HG03565 (cell line): Measurements from ENCODE around the gene UGT1A7.
"Not testable (repeated sequence)": the region's sequence is repeated elsewhere in the genome, so short reads cannot be mapped to it uniquely, and the experiment has no call there.

Experiments
- ATAC-seq: cut with Tn5 transposase; IDR thresholded peaks from one replicate; pipeline ENCODE4 v1.9.1; 2021; ENCODE audit warnings: mild to moderate bottlenecking, moderate library complexity; ENCODE audit not compliant: unreplicated experiment

The UGT1A7 gene

DNA sequence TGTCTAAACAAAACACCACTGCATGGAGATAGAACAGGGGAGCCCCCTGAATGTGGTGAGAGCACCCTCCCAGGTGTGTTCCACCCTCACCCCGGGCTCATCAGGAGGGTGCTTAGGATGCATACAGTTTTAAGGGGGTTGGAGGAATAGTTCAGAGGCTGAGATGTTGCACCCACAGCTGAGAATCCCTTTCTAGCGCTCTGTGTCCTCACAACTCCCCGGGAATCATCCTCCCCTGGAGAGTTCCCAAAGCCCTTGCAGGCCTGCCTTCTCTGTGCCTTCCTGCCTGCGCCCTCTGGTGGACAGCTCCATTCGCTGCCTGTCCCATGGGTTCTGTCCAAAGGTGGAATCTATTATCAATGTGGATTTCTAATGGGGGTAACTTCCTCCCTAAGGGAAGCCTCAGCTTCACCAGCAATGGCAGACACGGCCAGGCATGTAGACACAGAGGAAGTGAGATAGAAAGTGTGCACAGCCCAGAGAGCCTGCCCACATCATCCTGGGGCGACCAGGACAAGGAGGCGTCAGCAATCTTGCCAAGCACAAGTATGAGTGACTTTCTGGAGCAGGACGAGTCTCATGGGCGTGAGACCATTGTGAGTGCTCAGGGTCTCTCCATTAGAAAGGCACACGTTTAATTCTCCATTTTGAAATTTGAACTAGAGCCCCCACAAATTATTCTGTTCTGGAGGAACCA lies 29.8 kb downstream of the UGT1A7 start:
- ATAC-seq, result no peak

DNA sequence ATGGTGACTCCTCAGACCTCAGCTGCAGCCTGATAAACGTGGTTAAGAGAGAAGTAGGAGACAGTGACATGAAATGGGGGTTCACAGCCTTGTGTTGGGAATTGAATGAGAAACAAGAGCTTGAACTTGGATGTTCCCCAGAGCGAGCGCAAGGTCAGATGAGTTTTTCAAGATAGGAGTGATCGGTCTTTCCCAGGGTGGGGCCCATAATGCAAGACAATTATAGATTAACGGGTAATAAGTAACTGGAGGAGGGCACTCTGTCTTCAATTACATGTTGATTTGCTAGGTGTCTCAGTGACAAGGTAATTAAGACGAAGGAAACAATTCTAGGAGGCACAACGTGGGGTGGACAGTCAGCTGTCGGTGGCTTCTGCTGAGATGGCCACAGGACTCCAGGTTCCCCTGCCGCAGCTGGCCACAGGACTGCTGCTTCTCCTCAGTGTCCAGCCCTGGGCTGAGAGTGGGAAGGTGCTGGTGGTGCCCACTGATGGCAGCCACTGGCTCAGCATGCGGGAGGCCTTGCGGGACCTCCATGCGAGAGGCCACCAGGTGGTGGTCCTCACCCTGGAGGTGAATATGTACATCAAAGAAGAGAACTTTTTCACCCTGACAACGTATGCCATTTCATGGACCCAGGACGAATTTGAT lies 31.0 kb downstream of the UGT1A7 start, which contains the start of gene UGT1A5:
Gene UGT1A5, plus strand, starts transcription at position 297 of the 651 bp plus-strand sequence. Its CDS starts 85 bp downstream, at position 382.
- ATAC-seq, result no peak

DNA sequence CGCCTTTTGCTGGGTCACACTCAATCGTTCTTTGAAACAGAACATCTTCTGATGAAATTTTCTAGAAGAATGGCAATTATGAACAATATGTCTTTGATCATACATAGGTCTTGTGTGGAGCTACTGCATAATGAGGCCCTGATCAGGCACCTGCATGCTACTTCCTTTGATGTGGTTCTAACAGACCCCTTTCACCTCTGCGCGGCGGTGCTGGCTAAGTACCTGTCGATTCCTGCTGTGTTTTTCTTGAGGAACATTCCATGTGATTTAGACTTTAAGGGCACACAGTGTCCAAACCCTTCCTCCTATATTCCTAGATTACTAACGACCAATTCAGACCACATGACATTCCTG lies 31.5 kb downstream of the UGT1A7 start:
- no peak for ATAC-seq

DNA sequence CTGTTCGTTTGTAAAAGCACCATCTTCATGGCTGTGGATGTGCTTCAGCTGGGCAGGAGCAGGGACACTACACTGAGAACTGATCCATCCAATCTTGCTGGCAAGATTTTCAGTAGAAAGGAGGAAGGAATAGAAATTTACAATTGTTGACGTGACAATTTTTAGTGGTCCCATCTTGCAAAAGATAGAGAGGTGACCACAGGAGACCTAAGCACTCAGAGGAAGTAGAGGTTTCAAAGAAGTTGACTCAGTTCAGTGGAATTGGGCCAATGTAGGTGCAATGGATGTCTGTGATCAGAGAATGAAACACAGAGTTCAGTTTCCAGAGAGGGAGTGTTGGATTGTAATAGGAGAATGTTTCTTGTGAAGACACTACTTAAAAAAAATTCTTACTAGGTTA lies 32.4 kb downstream of the UGT1A7 start:
- no peak for ATAC-seq

DNA sequence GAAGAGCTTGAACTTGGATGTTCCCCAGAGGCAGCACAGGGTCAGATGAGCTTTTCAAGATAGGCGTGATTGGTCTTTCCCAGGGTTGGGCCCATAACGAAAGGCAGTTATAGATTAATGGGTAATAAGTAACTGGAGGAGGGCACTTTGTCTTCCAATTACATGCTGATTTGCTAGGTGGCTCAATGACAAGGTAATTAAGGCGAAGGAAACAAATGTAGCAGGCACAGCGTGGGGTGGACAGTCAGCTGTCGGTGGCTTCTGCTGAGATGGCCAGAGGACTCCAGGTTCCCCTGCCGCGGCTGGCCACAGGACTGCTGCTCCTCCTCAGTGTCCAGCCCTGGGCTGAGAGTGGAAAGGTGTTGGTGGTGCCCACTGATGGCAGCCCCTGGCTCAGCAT lies 36.9 kb downstream of the UGT1A7 start, which contains the start of gene UGT1A4:
Gene UGT1A4, plus strand, starts transcription at position 185 of the 400 bp plus-strand sequence. Its CDS starts 85 bp downstream, at position 270.
- ATAC-seq, result no peak

DNA sequence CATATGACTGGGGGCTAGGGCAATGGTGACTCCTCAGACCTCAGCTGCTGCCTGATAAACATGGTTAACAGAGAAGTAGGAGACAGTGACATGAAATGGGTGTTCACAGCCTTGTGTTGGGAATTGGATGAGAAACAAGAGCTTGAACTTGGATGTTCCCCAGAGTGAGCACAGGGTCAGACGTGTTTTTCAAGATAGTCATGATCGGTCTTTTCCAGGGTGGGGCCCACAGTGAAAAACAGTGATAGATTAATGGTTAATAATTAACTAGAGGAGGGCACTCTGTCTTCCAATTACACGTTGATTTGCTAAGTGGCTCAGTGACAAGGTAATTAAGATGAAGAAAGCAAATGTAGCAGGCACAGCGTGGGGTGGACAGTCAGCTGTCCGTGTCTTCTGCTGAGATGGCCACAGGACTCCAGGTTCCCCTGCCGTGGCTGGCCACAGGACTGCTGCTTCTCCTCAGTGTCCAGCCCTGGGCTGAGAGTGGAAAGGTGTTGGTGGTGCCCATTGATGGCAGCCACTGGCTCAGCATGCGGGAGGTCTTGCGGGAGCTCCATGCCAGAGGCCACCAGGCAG lies 47.1 kb downstream of the UGT1A7 start, which contains the start of gene UGT1A3:
Gene UGT1A3, plus strand, starts transcription at position 320 of the 579 bp plus-strand sequence. Its CDS starts 85 bp downstream, at position 405.
- no peak for ATAC-seq

DNA sequence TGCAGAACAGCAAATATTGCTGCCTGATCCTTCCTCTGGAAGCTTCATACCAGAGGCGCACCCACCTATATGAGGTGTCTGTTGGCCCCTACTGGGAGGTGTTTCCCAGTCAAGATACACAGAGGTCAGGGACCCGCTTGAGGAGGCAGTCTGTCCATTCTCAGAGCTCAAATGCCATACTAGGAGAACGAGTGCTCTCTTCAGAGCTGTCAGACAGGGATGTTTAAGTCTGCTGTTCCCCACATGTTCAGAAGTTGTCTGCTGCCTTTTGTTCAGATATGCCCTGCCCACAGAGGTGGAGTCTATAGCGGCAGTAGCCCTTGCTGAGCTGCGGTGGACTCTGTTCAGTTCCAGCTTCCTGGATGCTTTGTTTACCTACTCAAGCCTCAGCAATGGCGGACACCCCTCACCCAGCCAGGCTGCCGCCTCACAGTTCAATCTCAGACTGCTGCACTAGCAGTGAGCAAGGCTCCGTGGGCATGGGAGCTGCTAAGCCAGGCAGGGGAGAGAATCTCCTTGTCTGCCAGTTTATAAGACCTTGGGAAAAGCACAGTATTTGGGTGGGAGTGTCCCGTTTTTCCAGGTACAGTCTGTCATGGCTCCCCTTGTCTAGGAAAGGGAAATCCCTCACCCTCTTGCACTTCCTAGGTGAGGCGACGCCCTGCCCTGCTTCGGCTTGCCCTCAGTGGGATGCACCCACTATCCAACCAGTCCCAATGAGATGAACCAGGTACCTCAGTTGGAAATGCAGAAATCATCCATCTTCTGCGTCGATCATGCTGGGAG lies 55.4 kb downstream of the UGT1A7 start:
- not testable (repeated sequence) for ATAC-seq

DNA sequence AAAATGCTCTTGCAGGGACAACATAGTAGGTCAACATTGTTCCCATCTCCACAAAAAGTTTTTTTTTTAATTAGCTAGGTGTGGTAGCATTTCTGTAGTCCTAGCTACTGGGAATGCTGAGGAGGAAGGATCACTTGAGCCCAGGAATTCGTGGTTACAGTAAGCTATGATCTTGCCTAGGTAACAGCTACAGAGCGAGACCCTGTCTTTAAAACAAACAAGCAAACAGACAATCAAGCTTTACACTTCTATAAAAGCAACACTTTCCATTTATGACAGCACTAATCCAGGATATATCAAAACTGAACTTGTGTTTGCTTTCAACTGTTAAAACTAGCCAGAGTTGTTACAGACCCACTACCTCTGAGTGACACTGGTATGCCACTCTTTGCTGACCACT lies 59.2 kb downstream of the UGT1A7 start:
- ATAC-seq, result no peak

DNA sequence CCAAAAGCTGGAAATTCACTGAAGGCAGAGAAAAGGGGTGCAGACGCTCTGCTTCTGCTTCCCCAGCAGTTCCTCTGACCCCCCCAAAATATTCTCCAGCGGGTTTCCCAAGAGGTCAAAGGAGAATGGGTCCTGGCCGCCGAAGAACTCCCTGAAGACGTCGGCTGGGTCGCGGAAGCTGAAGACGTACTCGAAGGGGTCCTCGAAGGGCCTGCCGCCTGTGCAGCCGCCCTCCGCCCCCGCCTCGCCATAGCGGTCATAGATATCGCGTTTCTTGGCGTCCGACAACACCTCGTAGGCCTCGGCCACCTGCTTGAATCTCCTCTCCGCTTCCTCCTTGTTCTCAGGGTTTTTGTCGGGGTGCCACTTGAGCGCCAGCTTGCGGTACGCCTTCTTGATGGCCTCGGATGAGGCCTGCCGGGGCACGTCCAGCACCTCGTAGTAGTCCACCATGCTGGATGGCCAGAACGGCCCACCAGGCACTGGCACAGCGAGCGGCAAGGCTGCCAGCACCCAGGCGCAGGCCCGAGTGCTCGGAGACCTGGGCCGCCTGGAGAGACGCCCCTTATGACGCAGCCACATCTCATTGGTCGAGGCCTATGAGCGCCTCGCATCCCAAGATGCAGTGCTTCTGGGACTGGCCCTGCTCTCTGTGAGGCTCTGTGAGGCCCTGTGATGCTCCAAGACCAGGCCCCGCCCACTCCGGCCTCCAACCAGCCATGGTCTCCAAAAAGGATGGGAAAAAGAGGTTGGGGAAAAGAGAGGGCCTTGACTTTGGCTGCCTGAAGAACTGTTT lies 62.0 kb downstream of the UGT1A7 start:
- ATAC-seq, result no peak

DNA sequence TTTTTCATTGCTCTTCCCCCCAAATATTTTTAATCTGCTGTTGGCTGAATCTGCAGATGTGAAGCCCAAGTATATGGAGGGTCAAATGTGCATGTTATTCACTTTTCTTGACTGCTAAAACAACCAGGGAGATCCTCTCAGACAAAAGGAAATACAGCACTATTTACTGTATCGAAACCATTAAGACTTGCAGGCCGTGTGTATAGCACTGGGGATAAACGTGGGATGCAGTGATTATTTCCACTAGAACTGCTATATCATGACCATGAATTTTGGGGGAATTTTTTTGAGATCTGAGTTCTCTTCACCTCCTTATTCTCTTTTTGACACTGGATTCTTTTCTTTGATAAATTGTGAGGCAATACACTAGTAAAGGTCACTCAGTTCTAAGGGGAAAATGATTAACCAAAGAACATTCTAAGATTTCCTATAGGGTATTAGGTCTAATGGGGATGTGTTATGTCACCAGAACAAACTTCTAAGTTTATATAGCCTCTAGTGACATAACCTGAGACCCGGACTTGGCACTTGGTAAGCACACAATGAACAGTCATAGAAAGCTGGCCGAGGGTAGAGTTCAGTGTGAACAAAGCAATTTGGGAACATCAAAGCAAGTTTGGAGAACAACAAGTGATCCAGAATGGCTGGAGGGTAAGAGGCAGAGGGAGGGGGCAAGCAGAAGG lies 63.5 kb downstream of the UGT1A7 start:
- ATAC-seq, result no peak

DNA sequence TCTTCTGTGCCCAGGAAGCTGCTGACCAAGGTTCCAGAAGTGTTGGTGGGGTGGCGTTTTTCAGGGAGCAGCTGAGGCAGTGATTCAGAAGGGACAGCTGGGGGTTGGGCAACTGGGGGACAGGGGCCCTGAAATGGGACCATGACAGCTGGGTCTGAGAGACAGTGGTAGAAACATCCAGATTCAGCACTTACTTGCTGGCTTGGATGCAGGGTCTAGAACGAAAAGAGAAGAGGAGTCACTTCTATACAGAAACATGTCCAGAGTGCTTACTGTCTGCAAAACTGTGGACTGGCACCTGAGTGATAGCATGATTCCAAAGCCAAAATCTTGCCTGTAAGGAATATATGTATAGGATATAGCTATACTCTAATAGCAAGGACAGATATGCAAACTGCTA lies 64.1 kb downstream of the UGT1A7 start:
- ATAC-seq, result not testable (repeated sequence)

DNA sequence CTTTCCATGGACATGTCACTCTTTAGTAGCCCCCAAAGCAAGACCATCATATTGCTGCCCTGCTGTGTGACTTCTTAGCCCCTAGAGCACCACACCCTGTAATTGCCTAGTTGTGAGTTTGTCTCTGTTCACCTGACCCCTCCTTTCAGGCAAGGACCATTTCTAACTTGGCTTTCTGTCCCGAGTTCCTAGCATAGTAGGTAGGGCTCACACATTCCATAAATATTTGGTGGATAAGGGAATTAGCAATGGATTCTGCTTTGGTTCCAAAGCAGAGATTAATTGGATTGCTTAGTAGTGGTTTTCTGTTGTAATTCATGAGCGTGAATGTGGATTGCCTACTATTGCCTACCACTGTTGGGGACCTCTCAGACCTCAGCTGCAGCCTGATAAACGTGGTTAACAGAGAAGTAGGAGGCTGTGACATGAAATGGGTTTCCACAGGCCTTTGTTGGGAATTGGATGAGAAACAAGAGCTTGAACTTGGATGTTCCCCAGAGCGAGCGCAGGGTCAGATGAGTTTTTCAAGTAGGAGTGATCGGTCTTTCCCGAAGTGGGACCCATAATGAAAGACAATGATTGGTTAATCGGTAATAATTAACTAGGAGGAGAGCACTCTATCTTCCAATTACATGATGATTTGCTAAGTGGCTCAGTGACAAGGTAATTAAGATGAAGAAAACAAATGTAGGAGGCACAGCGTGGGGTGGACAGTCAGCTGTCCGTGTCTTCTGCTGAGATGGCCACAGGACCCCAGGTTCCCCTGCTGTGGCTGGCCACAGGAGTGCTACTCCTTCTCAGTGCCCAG lies 65.0 kb downstream of the UGT1A7 start:
- ATAC-seq, result no peak

DNA sequence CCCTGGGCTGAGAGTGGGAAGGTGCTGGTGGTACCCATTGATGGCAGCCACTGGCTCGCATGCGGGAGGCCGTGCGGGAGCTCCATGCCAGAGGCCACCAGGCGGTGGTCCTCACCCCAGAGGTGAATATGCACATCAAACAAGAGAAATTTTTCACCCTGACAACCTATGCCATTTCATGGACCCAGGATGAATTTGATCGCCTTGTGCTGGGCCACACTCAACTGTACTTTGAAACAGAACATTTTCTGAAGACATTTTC lies 65.5 kb downstream of the UGT1A7 start:
- ATAC-seq, result no peak

DNA sequence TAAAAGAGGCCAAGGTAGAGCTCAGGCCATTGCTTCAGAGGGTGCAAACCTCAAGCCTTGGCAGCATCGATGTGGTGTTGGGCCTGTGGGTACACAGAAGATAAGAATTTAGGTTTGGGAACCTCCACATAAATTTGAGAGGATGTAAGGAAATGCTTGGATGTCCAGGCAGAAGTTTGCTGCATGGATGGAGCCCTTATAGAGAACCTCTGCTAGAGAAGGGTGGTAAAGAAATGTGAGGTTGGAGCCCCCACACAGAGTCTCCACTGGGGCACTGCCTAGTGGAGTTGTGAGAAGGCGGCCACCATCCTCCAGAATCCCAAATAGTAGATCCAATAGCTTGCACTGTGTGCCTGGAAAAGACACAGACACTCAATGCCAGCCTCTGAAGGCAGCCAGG lies 69.0 kb downstream of the UGT1A7 start:
- ATAC-seq, result not testable (repeated sequence)

DNA sequence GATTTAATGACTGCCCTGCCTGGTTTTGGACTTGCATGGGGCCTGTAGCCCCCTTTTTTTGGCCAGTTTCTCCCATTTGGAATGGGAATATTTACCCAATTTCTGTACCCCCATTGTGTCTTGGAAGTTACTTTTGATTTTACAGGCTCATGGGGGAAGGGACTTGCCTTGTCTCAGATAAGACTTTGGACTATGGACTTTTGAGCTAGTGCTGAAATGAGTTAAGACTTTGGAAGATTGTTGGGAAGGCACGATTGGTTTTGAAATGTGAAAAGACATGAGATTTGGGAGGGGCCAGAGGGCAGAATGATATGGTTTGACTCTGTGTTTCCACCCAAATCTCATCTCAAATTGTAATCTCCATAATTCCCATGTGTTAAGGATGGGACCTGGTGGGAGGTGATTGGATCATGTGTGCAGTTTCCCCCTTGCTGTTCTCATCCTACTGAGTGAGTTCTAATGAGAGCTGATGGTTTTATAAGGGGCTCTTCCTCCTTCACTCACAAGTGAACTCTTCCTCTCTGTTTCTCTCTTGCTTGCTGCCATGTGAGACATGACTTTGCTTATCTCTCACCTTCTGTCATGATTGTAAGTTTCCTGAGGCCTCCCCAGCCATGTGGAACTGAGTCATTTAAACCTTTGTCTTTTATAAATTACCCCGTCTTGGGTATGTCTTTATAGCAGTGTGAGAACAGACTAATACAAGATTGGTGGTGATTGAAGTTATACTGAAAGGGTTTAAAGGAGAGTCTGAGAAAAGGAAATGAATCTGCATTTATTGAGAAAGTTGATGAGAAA lies 69.7 kb downstream of the UGT1A7 start:
- ATAC-seq, result not testable (repeated sequence)

DNA sequence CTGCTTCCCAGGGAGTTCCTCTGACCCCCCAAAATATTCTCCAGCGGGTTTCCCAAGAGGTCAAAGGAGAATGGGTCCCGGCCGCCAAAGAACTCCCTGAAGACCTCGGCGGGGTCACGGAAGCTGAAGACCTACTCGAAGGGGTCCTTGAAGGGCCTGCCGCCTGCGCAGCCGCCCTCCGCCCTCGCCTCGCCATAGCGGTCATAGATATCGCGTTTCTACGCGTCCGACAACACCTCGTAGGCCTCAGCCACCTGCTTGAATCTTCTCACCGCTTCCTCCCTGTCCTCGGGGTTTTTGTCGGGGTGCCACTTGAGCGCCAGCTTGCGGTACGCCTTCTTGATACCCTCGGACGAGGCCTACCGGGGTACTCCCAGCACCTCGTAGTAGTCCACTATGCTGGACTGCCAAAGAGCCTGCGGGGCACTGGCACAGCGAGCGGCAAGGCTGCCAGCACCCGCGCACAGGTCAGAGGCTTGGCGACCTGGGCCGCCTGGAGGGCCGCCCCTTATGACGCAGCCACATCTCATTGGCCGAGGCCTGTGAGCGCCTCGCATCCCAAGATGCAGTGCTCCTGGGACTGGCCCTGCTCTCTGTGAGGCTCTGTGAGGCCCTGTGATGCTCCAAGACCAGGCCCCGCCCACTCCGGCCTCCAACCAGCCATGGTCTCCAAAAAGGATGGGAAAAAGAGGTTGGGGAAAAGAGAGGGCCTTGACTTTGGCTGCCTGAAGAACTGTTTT lies 73.3 kb downstream of the UGT1A7 start:
- ATAC-seq, result no peak

DNA sequence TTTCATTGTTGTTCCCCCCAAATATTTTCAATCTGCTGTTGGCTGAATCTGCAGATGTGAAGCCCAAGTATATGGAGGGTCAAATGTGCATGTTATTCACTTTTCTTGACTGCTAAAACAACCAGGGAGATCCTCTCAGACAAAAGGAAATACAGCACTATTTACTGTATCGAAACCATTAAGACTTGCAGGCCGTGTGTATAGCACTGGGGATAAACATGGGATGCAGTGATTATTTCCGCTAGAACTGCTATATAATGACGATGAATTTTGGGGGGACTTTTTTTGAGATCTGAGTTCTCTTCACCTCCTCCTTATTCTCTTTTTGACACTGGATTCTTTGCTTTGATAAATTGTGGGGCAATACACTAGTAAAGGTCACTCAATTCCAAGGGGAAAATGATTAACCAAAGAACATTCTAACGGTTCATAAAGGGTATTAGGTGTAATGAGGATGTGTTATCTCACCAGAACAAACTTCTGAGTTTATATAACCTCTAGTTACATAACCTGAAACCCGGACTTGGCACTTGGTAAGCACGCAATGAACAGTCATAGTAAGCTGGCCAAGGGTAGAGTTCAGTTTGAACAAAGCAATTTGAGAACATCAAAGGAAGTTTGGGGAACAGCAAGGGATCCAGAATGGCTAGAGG lies 74.9 kb downstream of the UGT1A7 start:
- no peak for ATAC-seq
